Putamen (tissue), 1 donor: ENCODE results near the gene EEF2K.
"Not testable (repeated sequence)": the region's sequence is repeated elsewhere in the genome, so short reads cannot be mapped to it uniquely, and the experiment has no call there.

Experiments
- DNase-seq: peaks from one replicate; pipeline ENCODE4 v3.0.0-alpha.2; 2016; ENCODE audit warnings: low spot score

EEF2K gene

GRCh38 chr16:22206013-22206841 is at the start of gene EEF2K:
EEF2K (plus strand) TSS chr16:22206278; CDS start chr16:22225730, 19,452 bp downstream.
- DNase-seq: peak; percentile 74

- DNase-seq: no peak
These were observed 44.7 kb upstream of the EEF2K start for GRCh38 chr16:22161401-22161800.

- no peak for DNase-seq
These were observed 44.0 kb upstream of the EEF2K start, which contains the start of gene SDR42E2 for GRCh38 chr16:22161999-22162655. SDR42E2 (plus strand) TSS chr16:22162506; CDS start chr16:22165583, 3,077 bp downstream.

GRCh38 chr16:22162656-22163009 is 43.4 kb upstream of the EEF2K start:
- DNase-seq: no peak

GRCh38 chr16:22163806-22164205 is 42.3 kb upstream of the EEF2K start:
- DNase-seq: no peak

GRCh38 chr16:22164482-22164881 is 41.6 kb upstream of the EEF2K start:
- no peak for DNase-seq

GRCh38 chr16:22165508-22166285 is 40.4 kb upstream of the EEF2K start:
- no peak for DNase-seq

- DNase-seq: no peak
These were observed 34.1 kb upstream of the EEF2K start for GRCh38 chr16:22171953-22172352.

GRCh38 chr16:22172642-22173041 is 33.4 kb upstream of the EEF2K start:
- DNase-seq: not testable (repeated sequence)

GRCh38 chr16:22174642-22175041 is 31.4 kb upstream of the EEF2K start:
- no peak for DNase-seq

GRCh38 chr16:22177968-22178930 is 27.8 kb upstream of the EEF2K start:
- no peak for DNase-seq

GRCh38 chr16:22181426-22181825 is 24.7 kb upstream of the EEF2K start:
- no peak for DNase-seq

GRCh38 chr16:22181843-22182242 is 24.2 kb upstream of the EEF2K start:
- no peak for DNase-seq

GRCh38 chr16:22183335-22183734 is 22.7 kb upstream of the EEF2K start:
- no peak for DNase-seq

- no peak for DNase-seq
These were observed 22.0 kb upstream of the EEF2K start for GRCh38 chr16:22183901-22184614.

GRCh38 chr16:22184615-22184968 is 21.5 kb upstream of the EEF2K start:
- no peak for DNase-seq

GRCh38 chr16:22186517-22186916 is 19.6 kb upstream of the EEF2K start:
- no peak for DNase-seq

- no peak for DNase-seq
These were observed 17.8 kb upstream of the EEF2K start for GRCh38 chr16:22188267-22188594.

- DNase-seq: peak; percentile 60
These were observed 17.3 kb upstream of the EEF2K start for GRCh38 chr16:22188595-22189442.

GRCh38 chr16:22189473-22190080 is 16.5 kb upstream of the EEF2K start:
- no peak for DNase-seq
